ENCODE results near the gene NFAT5. TPM values are rescaled to one million over a fixed set of nuclear protein-coding genes. Genes with fewer than 3 reads are reported as not detected.
A peak's percentile ranks its signal among the peaks of the same experiment; 100 is the strongest.

Gene NFAT5
- total RNA-seq, 1 donor from 2014 or later, result 48.9 TPM

- intact Hi-C loops (cut with DNase I), result no loop called here
- DNase-seq (ENCODE audit: low spot score in 2 of 2), result no peak
- Histone ChIP-seq H3K36me3 (peaks cover 26 to 67% of the 10 kb centered on the region in 2 donors), H3K4me1 (peaks cover 0 to 15% of the 10 kb centered on the region in 2 donors), H3K27me3 (no peaks in the 10 kb centered on the region), H3K9me3 (no peaks in the 10 kb centered on the region), H3K27ac (no peak overlapping the region), H3K4me3 (no peak overlapping the region)
- TF ChIP-seq CTCF (IDR thresholded peaks at IDR 0.05), result no peak
Observed at GRCh38 chr16:69712914-69713581, 147.3 kb downstream of the NFAT5 start.

GRCh38 chr16:69717066-69717465 lies 151.3 kb downstream of the NFAT5 start:
- Histone ChIP-seq H3K27ac (no peak overlapping the region), H3K4me3 (no peak overlapping the region), H3K36me3 (peaks cover 26 to 60% of the 10 kb centered on the region in 2 donors), H3K4me1 (no peaks in the 10 kb centered on the region), H3K27me3 (no peaks in the 10 kb centered on the region), H3K9me3 (no peaks in the 10 kb centered on the region)
- no peak for TF ChIP-seq CTCF (IDR thresholded peaks at IDR 0.05)
- DNase-seq (ENCODE audit: low spot score in 2 of 2), result no peak
- intact Hi-C loops (cut with DNase I), result no loop called here

GRCh38 chr16:69718111-69718764 lies 152.5 kb downstream of the NFAT5 start:
- no peaks in the 10 kb centered on the region for H3K9me3 ChIP-seq
- H3K36me3 ChIP-seq, result peaks cover 21 to 49% of the 10 kb centered on the region in 2 donors
- DNase-seq (ENCODE audit: low spot score in 2 of 2), result no peak
- no peak overlapping the region for H3K4me3 ChIP-seq
- no peaks in the 10 kb centered on the region for H3K4me1 ChIP-seq
- intact Hi-C loops (cut with DNase I), result no loop called here
- no peak for TF ChIP-seq CTCF (IDR thresholded peaks at IDR 0.05)
- no peaks in the 10 kb centered on the region for H3K27me3 ChIP-seq
- H3K27ac ChIP-seq, result no peak overlapping the region

- H3K4me3 ChIP-seq, result no peak overlapping the region
- peak in 1 of 2 donors; percentile 40 for DNase-seq (ENCODE audit: low spot score in 2 of 2)
- peaks cover 13 to 24% of the 10 kb centered on the region in 2 donors for H3K36me3 ChIP-seq
- H3K27me3 ChIP-seq, result no peaks in the 10 kb centered on the region
- no peak for TF ChIP-seq CTCF (IDR thresholded peaks at IDR 0.05)
- no peak overlapping the region for H3K27ac ChIP-seq
- intact Hi-C loops (cut with DNase I), result no loop called here
- no peaks in the 10 kb centered on the region for H3K9me3 ChIP-seq
- H3K4me1 ChIP-seq, result peaks cover 0 to 8% of the 10 kb centered on the region in 2 donors
Observed at GRCh38 chr16:69720822-69721430, 155.2 kb downstream of the NFAT5 start.

- H3K4me3 ChIP-seq, result no peak overlapping the region
- no peak overlapping the region for H3K27ac ChIP-seq
- H3K36me3 ChIP-seq, result peaks cover 13 to 20% of the 10 kb centered on the region in 2 donors
- DNase-seq (ENCODE audit: low spot score in 2 of 2), result no peak
- H3K4me1 ChIP-seq, result peaks cover 0 to 8% of the 10 kb centered on the region in 2 donors
- no peaks in the 10 kb centered on the region for H3K27me3 ChIP-seq
- TF ChIP-seq CTCF (IDR thresholded peaks at IDR 0.05), result no peak
- no peaks in the 10 kb centered on the region for H3K9me3 ChIP-seq
- intact Hi-C loops (cut with DNase I), result no loop called here
Observed at GRCh38 chr16:69721441-69721957, 155.7 kb downstream of the NFAT5 start.
